IMR-90 (cell line): Measurements from ENCODE around the gene RRM1. TPM values are rescaled to one million over a fixed set of nuclear protein-coding genes. Genes with fewer than 3 reads are reported as not detected.

Experiments
- ATAC-seq: fragments of 200-7000 bp; cut with Tn5 transposase; 2 replicates; pipeline ENCODE4 v1.9.1; 2020; ENCODE audit warnings: low read depth, mild to moderate bottlenecking, moderate library complexity
- BruUV-seq: library from RNA; stranded (reverse); fragments of 400-500 nt; replicated peaks from 2 replicates; lab custom pipeline; 2021; lab: Mats Ljungman, UMichigan
- CTCF ChIA-PET: fragments of 300-600 bp; formaldehyde crosslinking; extraction: SDS; loops from one replicate; lab custom pipeline; 2021; ENCODE audit warnings: antibody characterized with exemption; lab: Yijun Ruan, JAX
- POLR2A ChIA-PET: fragments of 300-600 bp; sonication (Branson Sonifier 250); formaldehyde crosslinking; loops from one replicate; lab custom pipeline; 2022; ENCODE audit warnings: antibody characterized with exemption; ENCODE audit not compliant: unreplicated experiment; lab: Charles Lee
- DNase-seq: peaks from one replicate; pipeline ENCODE4 v3.0.0; 2013
- H2AFZ ChIP-seq: replicated peaks from 2 replicates; pipeline ENCODE3; 2013; ENCODE audit warnings: low read length, mild to moderate bottlenecking; ENCODE audit not compliant: poor library complexity
- H2AK5ac ChIP-seq: 2 replicates; pipeline ENCODE4 v1.6.1; 2013; ENCODE audit warnings: low read depth, low read length, inconsistent platforms
- H2AK9ac ChIP-seq: replicated peaks from 2 replicates; pipeline ENCODE3; 2013; ENCODE audit warnings: mild to moderate bottlenecking, low read depth, low read length, moderate library complexity; ENCODE audit not compliant: poor library complexity
- H2BK120ac ChIP-seq: 2 replicates; pipeline ENCODE4 v1.6.1; 2013; ENCODE audit warnings: low read depth, low read length, inconsistent platforms
- H2BK15ac ChIP-seq: 3 replicates; pipeline ENCODE4 v1.6.1; 2013; ENCODE audit warnings: low read depth, low read length, inconsistent platforms
- H2BK20ac ChIP-seq: 2 replicates; pipeline ENCODE4 v1.6.1; 2013; ENCODE audit warnings: low read depth, mild to moderate bottlenecking, inconsistent platforms, low read length, moderate library complexity
- H2BK5ac ChIP-seq: 2 replicates; pipeline ENCODE4 v1.6.1; 2013; ENCODE audit warnings: mild to moderate bottlenecking, low read depth, low read length, inconsistent platforms; ENCODE audit not compliant: poor library complexity, severe bottlenecking
- H3K14ac ChIP-seq: replicated peaks from 2 replicates; pipeline ENCODE4 v1.6.1; 2013; ENCODE audit warnings: low read depth, low read length, inconsistent platforms
- H3K18ac ChIP-seq: 2 replicates; pipeline ENCODE4 v1.6.1; 2013; ENCODE audit warnings: low read depth, low read length, control low read depth
- H3K23ac ChIP-seq: 2 replicates; pipeline ENCODE4 v1.6.1; 2013; ENCODE audit warnings: low read depth, low read length, inconsistent platforms
- H3K27ac ChIP-seq: 2 replicates; pipeline ENCODE4 v1.5.1; 2013; ENCODE audit warnings: mild to moderate bottlenecking, control low read depth, low read length; ENCODE audit not compliant: insufficient read depth
- H3K27me3 ChIP-seq: 2 replicates; pipeline ENCODE4 v1.6.1; 2013; ENCODE audit warnings: low read length; ENCODE audit not compliant: control insufficient read depth, insufficient read depth
- H3K36me3 ChIP-seq: 2 replicates; pipeline ENCODE4 v1.6.1; 2013; ENCODE audit warnings: low read length, mixed read lengths; ENCODE audit not compliant: control insufficient read depth, insufficient read depth
- H3K4ac ChIP-seq: 2 replicates; pipeline ENCODE4 v1.6.1; 2013; ENCODE audit warnings: low read depth, low read length, inconsistent platforms
- H3K4me1 ChIP-seq: 2 replicates; pipeline ENCODE4 v1.6.1; 2013; ENCODE audit warnings: low read length, mixed read lengths; ENCODE audit not compliant: control insufficient read depth, insufficient read depth
- H3K4me2 ChIP-seq: 2 replicates; pipeline ENCODE4 v1.6.1; 2013; ENCODE audit warnings: low read depth, mild to moderate bottlenecking, control low read depth, low read length, moderate library complexity
- H3K4me3 ChIP-seq: 2 replicates; pipeline ENCODE4 v1.5.1; 2013; ENCODE audit warnings: low read depth, mild to moderate bottlenecking, control low read depth, low read length, moderate library complexity; ENCODE audit not compliant: insufficient read depth
- H3K56ac ChIP-seq: 2 replicates; pipeline ENCODE4 v1.6.1; 2013; ENCODE audit warnings: low read length, inconsistent platforms; ENCODE audit not compliant: insufficient read depth; ENCODE audit errors: extremely low read depth
- H3K79me1 ChIP-seq, 2 experiments: 2 replicates each; pipeline ENCODE4 v1.6.1; 2013; ENCODE audit warnings: low read length in 2 of 2, inconsistent platforms in 1 of 2, low read depth in 1 of 2
- H3K9ac ChIP-seq: 2 replicates; pipeline ENCODE4 v1.6.1; 2013; ENCODE audit warnings: low read depth, low read length, control low read depth
- H3K9me1 ChIP-seq: 2 replicates; pipeline ENCODE4 v1.6.1; 2013; ENCODE audit warnings: low read length, inconsistent platforms; ENCODE audit not compliant: insufficient read depth
- H3K9me3 ChIP-seq: 2 replicates; pipeline ENCODE4 v1.6.1; 2013; ENCODE audit warnings: low read length; ENCODE audit not compliant: control insufficient read depth, insufficient read depth
- H4K20me1 ChIP-seq: 2 replicates; pipeline ENCODE4 v1.6.1; 2013; ENCODE audit warnings: low read length, inconsistent platforms; ENCODE audit not compliant: insufficient read depth
- H4K5ac ChIP-seq: 2 replicates; pipeline ENCODE4 v1.6.1; 2013; ENCODE audit warnings: mild to moderate bottlenecking, low read depth, low read length, control low read depth
- H4K8ac ChIP-seq, 2 experiments: 2 replicates each; pipeline ENCODE4 v1.6.1; 2013; ENCODE audit warnings: low read depth in 2 of 2, low read length in 2 of 2, control low read depth in 1 of 2, inconsistent platforms in 1 of 2
- H4K91ac ChIP-seq: 2 replicates; pipeline ENCODE4 v1.6.1; 2013; ENCODE audit warnings: low read depth, low read length, inconsistent platforms; ENCODE audit not compliant: insufficient read depth
- CEBPB ChIP-seq: IDR thresholded peaks from 2 replicates; pipeline ENCODE4 v1.6.1; 2012; ENCODE audit warnings: low read depth, low read length, improper control_type of control experiment
- CTCF ChIP-seq: conservative IDR thresholded peaks from 2 replicates; pipeline ENCODE4 v1.5.1; 2012; ENCODE audit warnings: mild to moderate bottlenecking, low read depth, low read length, improper control_type of control experiment
- WGBS, 2 experiments: methylation state at CpG; one replicate each; pipeline versions ENCODE4 v1.1.5 to v1.1.7; 2013; ENCODE audit warnings: missing lambda C conversion rate in 2 of 2; ENCODE audit not compliant: insufficient read length in 1 of 2; ENCODE audit errors: extremely low coverage in 2 of 2; 5-methylcytosine and 5-hydroxymethylcytosine counted together
- dilution Hi-C: fragments of 300-500 bp; cut with HindIII; formaldehyde crosslinking; loops from one replicate; pipeline ENCODE4 v1.14.3; 2018; ENCODE audit warnings: low sequenced_read_pairs; ENCODE audit not compliant: unreplicated experiment
- in situ Hi-C: fragments of 300-500 bp; cut with MboI; formaldehyde crosslinking; loops from 3 replicates; pipeline ENCODE4 v1.14.3; 2019; ENCODE audit warnings: low sequenced_read_pairs, inconsistent platforms, mixed read lengths
- intact Hi-C: fragments of 100-400 bp; cut with micrococcal nuclease; formaldehyde crosslinking; loops from 2 replicates; pipeline ENCODE4 v1.10.0; 2022
- polyA plus RNA-seq, 3 experiments: library from polyadenylated mRNA; depleted of rRNA; stranded (reverse); fragments of >200 nt; gene quantifications; 2 replicates each; pipeline ENCODE4 v1.2.3, GENCODE V29; 2012; ENCODE audit warnings: low replicate concordance in 1 of 3
- total RNA-seq: library from RNA; depleted of rRNA; stranded (reverse); fragments of >200 nt; gene quantifications from 2 replicates; pipeline ENCODE4 v1.2.3, GENCODE V29; 2012

The RRM1 gene
- total and polyA plus RNA-seq, 2 of the 4 experiments (the other 2 are of a cell fraction): 55.1 to 183 TPM

GRCh38 chr11:4087551-4087950 is 7.0 kb upstream of the RRM1 start:
- POLR2A ChIA-PET: no interaction called here
- H3K23ac ChIP-seq: no peak overlapping the region
- no peaks in the 10 kb centered on the region for H3K27me3 ChIP-seq

More at GRCh38 chr11:4087551-4087950, 7.0 kb upstream of the RRM1 start:
- intact Hi-C loops (no loop called here), dilution Hi-C loops (no loop called here), in situ Hi-C loops (no loop called here)
- no peaks in the 10 kb centered on the region for H3K79me1 ChIP-seq
- no peaks in the 10 kb centered on the region for H3K9me3 ChIP-seq
- peak overlapping the region in 1 of 2 experiments; percentile 30; a peak in 1 of 4 replicates for H4K8ac ChIP-seq
- TF ChIP-seq CTCF (peak; percentile 35), CEBPB (no peak)
- no peak overlapping the region for H2AK9ac ChIP-seq
- DNase-seq (peak; percentile 29), ATAC-seq (peak; percentile 67)
- 80% methylated on average over 3 of the region's 5 CpGs; no CpG with 5 or more reads in 1 of the 2 experiments for WGBS, 2 experiments
- H3K14ac ChIP-seq: no peak overlapping the region; the same call in 1 of the 2 replicates
- no peak overlapping the region for H3K56ac ChIP-seq
- no peak overlapping the region for H2BK5ac ChIP-seq
- H3K36me3 ChIP-seq: peaks cover 17% of the 10 kb centered on the region
- H4K5ac ChIP-seq: no peak overlapping the region
- no peak overlapping the region for H2BK120ac ChIP-seq
- H2AFZ ChIP-seq: no peak overlapping the region
- no peak overlapping the region for H3K9ac ChIP-seq
- BruUV-seq: no TSS peak
- no peak overlapping the region for H3K4ac ChIP-seq
- H3K9me1 ChIP-seq: peaks cover 12% of the 10 kb centered on the region; the same call in 1 of the 2 replicates
- H2BK20ac ChIP-seq: no peak overlapping the region
- H4K91ac ChIP-seq: no peak overlapping the region
- peaks cover 3% of the 10 kb centered on the region; the same call in 1 of the 2 replicates for H3K4me1 ChIP-seq
- H4K20me1 ChIP-seq: no peaks in the 10 kb centered on the region
- no peak overlapping the region for H3K27ac ChIP-seq
- no peak overlapping the region for H3K4me3 ChIP-seq
- no peak overlapping the region for H2BK15ac ChIP-seq
- no peak overlapping the region for H3K4me2 ChIP-seq
- CTCF ChIA-PET: no interaction called here
- no peak overlapping the region for H3K18ac ChIP-seq
- no peak overlapping the region for H2AK5ac ChIP-seq
